OCI-M2 (cell line): ENCODE measurements around the gene ATXN10.
"Not testable (repeated sequence)": the region's sequence is repeated elsewhere in the genome, so short reads cannot be mapped to it uniquely, and the experiment has no call there.

Experiments
- DNase-seq: peaks from one replicate; lab custom pipeline; 2025; ENCODE audit not compliant: unreplicated experiment; lab: John Stamatoyannopoulos, UW

The ATXN10 gene

GRCh38 chr22:45676024-45676423 is 4.4 kb downstream of the ATXN10 start:
- DNase-seq: no peak

GRCh38 chr22:45677063-45677462 is 5.4 kb downstream of the ATXN10 start:
- DNase-seq: no peak

GRCh38 chr22:45678961-45679912 is 7.6 kb downstream of the ATXN10 start:
- no peak for DNase-seq

- DNase-seq: no peak
These were observed 9.5 kb downstream of the ATXN10 start for GRCh38 chr22:45680932-45681700.

GRCh38 chr22:45682064-45682463 is 10.4 kb downstream of the ATXN10 start:
- DNase-seq: no peak

GRCh38 chr22:45682773-45683172 is 11.1 kb downstream of the ATXN10 start:
- not testable (repeated sequence) for DNase-seq

GRCh38 chr22:45683248-45683647 is 11.6 kb downstream of the ATXN10 start:
- no peak for DNase-seq

- no peak for DNase-seq
These were observed 12.0 kb downstream of the ATXN10 start for GRCh38 chr22:45683680-45684079.

GRCh38 chr22:45684169-45684568 is 12.5 kb downstream of the ATXN10 start:
- no peak for DNase-seq

GRCh38 chr22:45684752-45685574 is 13.3 kb downstream of the ATXN10 start:
- DNase-seq: no peak

- no peak for DNase-seq
These were observed 14.4 kb downstream of the ATXN10 start for GRCh38 chr22:45686004-45686403.

- no peak for DNase-seq
These were observed 15.2 kb downstream of the ATXN10 start for GRCh38 chr22:45686836-45687235.

GRCh38 chr22:45688600-45689080 is 17.0 kb downstream of the ATXN10 start:
- no peak for DNase-seq

GRCh38 chr22:45689211-45689610 is 17.6 kb downstream of the ATXN10 start:
- DNase-seq: no peak

- no peak for DNase-seq
These were observed 18.4 kb downstream of the ATXN10 start for GRCh38 chr22:45690008-45690407.

GRCh38 chr22:45692549-45692948 is 20.9 kb downstream of the ATXN10 start:
- DNase-seq: no peak

- no peak for DNase-seq
These were observed 22.2 kb downstream of the ATXN10 start for GRCh38 chr22:45693835-45694234.

- no peak for DNase-seq
These were observed 24.6 kb downstream of the ATXN10 start for GRCh38 chr22:45696227-45696626.

- DNase-seq: no peak
These were observed 26.5 kb downstream of the ATXN10 start for GRCh38 chr22:45698094-45698493.

GRCh38 chr22:45702981-45703380 is 31.3 kb downstream of the ATXN10 start:
- no peak for DNase-seq

- no peak for DNase-seq
These were observed 32.1 kb downstream of the ATXN10 start for GRCh38 chr22:45703758-45704157.
